ENCODE data around the gene ASTE1. TPM values are rescaled to one million over a fixed set of nuclear protein-coding genes. Genes with fewer than 3 reads are reported as not detected.

ASTE1 gene
- total and polyA plus RNA-seq, 10 of the 15 experiments (the other 5 are each of a cell fraction or from before 2014, with no cell fraction given), result 5.1 to 12.0 (median 8.2) TPM

DNA sequence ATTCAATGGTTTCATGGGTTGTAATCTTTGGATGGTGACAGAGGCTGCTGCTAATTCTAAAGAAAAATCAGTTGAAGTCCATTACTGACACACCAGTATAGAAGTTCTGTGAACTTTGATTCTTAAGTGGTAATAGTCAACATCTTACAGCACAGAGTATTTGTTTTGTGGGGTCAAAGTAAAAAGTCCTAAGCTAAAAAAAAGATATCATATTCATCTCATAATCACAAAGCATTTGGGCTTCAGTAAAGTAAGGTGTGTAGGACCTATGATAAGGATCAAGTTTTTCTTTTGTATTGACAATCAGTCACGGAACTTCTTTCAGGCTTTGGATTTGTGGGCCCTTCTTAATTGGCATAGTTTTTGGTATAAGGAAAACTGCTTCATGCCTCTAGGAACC lies 1.1 kb downstream of the ASTE1 start (continued):
- TF ChIP-seq, protein P1, sequence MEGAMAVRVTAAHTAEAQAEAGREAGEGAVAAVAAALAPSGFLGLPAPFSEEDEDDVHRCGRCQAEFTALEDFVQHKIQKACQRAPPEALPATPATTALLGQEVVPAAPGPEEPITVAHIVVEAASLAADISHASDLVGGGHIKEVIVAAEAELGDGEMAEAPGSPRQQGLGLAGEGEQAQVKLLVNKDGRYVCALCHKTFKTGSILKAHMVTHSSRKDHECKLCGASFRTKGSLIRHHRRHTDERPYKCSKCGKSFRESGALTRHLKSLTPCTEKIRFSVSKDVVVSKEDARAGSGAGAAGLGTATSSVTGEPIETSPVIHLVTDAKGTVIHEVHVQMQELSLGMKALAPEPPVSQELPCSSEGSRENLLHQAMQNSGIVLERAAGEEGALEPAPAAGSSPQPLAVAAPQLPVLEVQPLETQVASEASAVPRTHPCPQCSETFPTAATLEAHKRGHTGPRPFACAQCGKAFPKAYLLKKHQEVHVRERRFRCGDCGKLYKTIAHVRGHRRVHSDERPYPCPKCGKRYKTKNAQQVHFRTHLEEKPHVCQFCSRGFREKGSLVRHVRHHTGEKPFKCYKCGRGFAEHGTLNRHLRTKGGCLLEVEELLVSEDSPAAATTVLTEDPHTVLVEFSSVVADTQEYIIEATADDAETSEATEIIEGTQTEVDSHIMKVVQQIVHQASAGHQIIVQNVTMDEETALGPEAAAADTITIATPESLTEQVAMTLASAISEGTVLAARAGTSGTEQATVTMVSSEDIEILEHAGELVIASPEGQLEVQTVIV (IDR thresholded peaks at IDR 0.05; ENCODE audit: borderline replicate concordance, partially characterized antibody), result no peak
- TF ChIP-seq ZNF24 (IDR thresholded peaks at IDR 0.05), result no peak
- TF ChIP-seq, protein P2, sequence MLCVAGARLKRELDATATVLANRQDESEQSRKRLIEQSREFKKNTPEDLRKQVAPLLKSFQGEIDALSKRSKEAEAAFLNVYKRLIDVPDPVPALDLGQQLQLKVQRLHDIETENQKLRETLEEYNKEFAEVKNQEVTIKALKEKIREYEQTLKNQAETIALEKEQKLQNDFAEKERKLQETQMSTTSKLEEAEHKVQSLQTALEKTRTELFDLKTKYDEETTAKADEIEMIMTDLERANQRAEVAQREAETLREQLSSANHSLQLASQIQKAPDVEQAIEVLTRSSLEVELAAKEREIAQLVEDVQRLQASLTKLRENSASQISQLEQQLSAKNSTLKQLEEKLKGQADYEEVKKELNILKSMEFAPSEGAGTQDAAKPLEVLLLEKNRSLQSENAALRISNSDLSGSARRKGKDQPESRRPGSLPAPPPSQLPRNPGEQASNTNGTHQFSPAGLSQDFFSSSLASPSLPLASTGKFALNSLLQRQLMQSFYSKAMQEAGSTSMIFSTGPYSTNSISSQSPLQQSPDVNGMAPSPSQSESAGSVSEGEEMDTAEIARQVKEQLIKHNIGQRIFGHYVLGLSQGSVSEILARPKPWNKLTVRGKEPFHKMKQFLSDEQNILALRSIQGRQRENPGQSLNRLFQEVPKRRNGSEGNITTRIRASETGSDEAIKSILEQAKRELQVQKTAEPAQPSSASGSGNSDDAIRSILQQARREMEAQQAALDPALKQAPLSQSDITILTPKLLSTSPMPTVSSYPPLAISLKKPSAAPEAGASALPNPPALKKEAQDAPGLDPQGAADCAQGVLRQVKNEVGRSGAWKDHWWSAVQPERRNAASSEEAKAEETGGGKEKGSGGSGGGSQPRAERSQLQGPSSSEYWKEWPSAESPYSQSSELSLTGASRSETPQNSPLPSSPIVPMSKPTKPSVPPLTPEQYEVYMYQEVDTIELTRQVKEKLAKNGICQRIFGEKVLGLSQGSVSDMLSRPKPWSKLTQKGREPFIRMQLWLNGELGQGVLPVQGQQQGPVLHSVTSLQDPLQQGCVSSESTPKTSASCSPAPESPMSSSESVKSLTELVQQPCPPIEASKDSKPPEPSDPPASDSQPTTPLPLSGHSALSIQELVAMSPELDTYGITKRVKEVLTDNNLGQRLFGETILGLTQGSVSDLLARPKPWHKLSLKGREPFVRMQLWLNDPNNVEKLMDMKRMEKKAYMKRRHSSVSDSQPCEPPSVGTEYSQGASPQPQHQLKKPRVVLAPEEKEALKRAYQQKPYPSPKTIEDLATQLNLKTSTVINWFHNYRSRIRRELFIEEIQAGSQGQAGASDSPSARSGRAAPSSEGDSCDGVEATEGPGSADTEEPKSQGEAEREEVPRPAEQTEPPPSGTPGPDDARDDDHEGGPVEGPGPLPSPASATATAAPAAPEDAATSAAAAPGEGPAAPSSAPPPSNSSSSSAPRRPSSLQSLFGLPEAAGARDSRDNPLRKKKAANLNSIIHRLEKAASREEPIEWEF (IDR thresholded peaks at IDR 0.05; ENCODE audit: insufficient replicate concordance, low read depth, low read length), result no peak
- TF ChIP-seq BMI1 (IDR thresholded peaks at IDR 0.05; ENCODE audit: borderline replicate concordance), result no peak
- TF ChIP-seq WRNIP1 (IDR thresholded peaks at IDR 0.05; ENCODE audit: borderline replicate concordance, low read depth, low read length), result no peak
- TF ChIP-seq MTA3 (IDR thresholded peaks at IDR 0.05; ENCODE audit: borderline replicate concordance, low read length), result no peak
- TF ChIP-seq TCF12 (IDR thresholded peaks at IDR 0.05; ENCODE audit: low read depth, low read length), result no peak
- no peak for TF ChIP-seq RB1 (IDR thresholded peaks at IDR 0.05; ENCODE audit: borderline replicate concordance)
- TF ChIP-seq, protein P3, sequence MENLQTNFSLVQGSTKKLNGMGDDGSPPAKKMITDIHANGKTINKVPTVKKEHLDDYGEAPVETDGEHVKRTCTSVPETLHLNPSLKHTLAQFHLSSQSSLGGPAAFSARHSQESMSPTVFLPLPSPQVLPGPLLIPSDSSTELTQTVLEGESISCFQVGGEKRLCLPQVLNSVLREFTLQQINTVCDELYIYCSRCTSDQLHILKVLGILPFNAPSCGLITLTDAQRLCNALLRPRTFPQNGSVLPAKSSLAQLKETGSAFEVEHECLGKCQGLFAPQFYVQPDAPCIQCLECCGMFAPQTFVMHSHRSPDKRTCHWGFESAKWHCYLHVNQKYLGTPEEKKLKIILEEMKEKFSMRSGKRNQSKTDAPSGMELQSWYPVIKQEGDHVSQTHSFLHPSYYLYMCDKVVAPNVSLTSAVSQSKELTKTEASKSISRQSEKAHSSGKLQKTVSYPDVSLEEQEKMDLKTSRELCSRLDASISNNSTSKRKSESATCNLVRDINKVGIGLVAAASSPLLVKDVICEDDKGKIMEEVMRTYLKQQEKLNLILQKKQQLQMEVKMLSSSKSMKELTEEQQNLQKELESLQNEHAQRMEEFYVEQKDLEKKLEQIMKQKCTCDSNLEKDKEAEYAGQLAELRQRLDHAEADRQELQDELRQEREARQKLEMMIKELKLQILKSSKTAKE (IDR thresholded peaks at IDR 0.05; ENCODE audit: low read depth, poor library complexity, severe bottlenecking), result no peak
- TF ChIP-seq EED (IDR thresholded peaks at IDR 0.05; ENCODE audit: low read depth), result no peak
- TF ChIP-seq CREB1 (IDR thresholded peaks at IDR 0.05; ENCODE audit: low read depth), result no peak

Data from GM12878 (cell line).